ENCODE data around the gene GLUL. TPM values are rescaled to one million over a fixed set of nuclear protein-coding genes. Genes with fewer than 3 reads are reported as not detected.

The GLUL gene
- polyA plus RNA-seq, 2 of the 4 experiments (the other 2 are of a cell fraction), result 26.9 to 33.0 TPM

DNA sequence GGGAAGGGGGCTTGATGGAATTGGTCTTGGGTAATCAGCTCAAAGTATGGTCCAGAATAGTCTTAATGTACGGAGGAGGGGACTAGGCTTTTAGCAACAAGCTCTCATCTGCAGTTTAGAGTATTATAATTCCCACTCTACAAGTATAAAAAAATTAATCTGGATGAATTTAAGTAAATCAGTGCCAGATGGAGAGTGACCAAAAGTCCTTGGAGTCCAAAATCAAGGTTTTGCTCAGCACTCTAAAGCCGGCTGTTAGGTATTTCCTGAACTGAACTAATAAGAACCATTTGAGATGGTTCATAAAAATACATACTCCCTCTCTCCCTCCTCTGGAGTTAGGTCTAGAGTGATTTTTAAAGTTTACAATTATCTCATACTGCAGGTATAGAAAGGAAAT lies 23.7 kb downstream of the GLUL start:
- no peak for TF ChIP-seq USF2 (IDR thresholded peaks at IDR 0.05)
- TF ChIP-seq TFCP2L1 (CRISPR knock-in tag; IDR thresholded peaks at IDR 0.05), result no peak
- no peak for TF ChIP-seq ZC3H11A (IDR thresholded peaks at IDR 0.05)
- TF ChIP-seq NPAS2 (CRISPR knock-in tag; IDR thresholded peaks at IDR 0.05; ENCODE audit: borderline replicate concordance), result no peak
- no peak for TF ChIP-seq BHLHE40 (IDR thresholded peaks at IDR 0.05; ENCODE audit: low read depth, low read length)
- no peak for TF ChIP-seq SREBF2 (IDR thresholded peaks at IDR 0.05)
- TF ChIP-seq RARB (CRISPR knock-in tag; IDR thresholded peaks at IDR 0.05), result no peak
- H3K4me2 ChIP-seq, result no peak overlapping the region
- no peak for DNase-seq (ENCODE audit: low read depth in 1 of 2, low spot score in 1 of 2)
- H3K4me3 ChIP-seq, result no peak overlapping the region
- WGBS (ENCODE audit: missing lambda C conversion rate), result 63% methylated on average over 2 of the region's 2 CpGs
- no peak overlapping the region for H3K27ac ChIP-seq
- no peaks in the 10 kb centered on the region for H3K9me3 ChIP-seq
- no peaks in the 10 kb centered on the region for H3K4me1 ChIP-seq
- ChIA-PET POLR2A (no interaction called here), CTCF (interaction anchor here (1.4 kb wide), 1 partner anchor 225 kb away, joined by 5 read pairs; no protein-coding TSS in a partner anchor)
- no peak for ATAC-seq
- FAIRE-seq, result no peak

GRCh38 chr1:182366596-182366995 lies 25.0 kb downstream of the GLUL start:
- TF ChIP-seq CEBPB (IDR thresholded peaks at IDR 0.05) (no peak), ZC3H11A (IDR thresholded peaks at IDR 0.05) (no peak), KDM1A (IDR thresholded peaks at IDR 0.05; ENCODE audit: low read depth) (no peak)
- Histone ChIP-seq H3K4me3 (no peak overlapping the region), H3K27ac (no peak overlapping the region), H3K9me3 (no peaks in the 10 kb centered on the region), H3K4me2 (no peak overlapping the region), H3K4me1 (no peaks in the 10 kb centered on the region)
- ATAC-seq, result no peak
- FAIRE-seq, result no peak
- DNase-seq (ENCODE audit: low read depth in 1 of 2, low spot score in 1 of 2), result no peak
- 20% methylated on average over 2 of the region's 2 CpGs for WGBS (ENCODE audit: missing lambda C conversion rate)
- POLR2A ChIA-PET, result no interaction called here
- CTCF ChIA-PET, result interaction anchor here (1.4 kb wide), 1 partner anchor 223 kb away, joined by 5 read pairs; no protein-coding TSS in a partner anchor

GRCh38 chr1:182359645-182360044 lies 31.9 kb downstream of the GLUL start:
- no peak for TF ChIP-seq EHMT2 (IDR thresholded peaks at IDR 0.05; ENCODE audit: low read depth)
- no peak for TF ChIP-seq ZSCAN20 (CRISPR knock-in tag; IDR thresholded peaks at IDR 0.05)
- TF ChIP-seq USF2 (IDR thresholded peaks at IDR 0.05), result no peak
- TF ChIP-seq SREBF2 (IDR thresholded peaks at IDR 0.05), result no peak
- no peak for TF ChIP-seq BHLHE40 (IDR thresholded peaks at IDR 0.05; ENCODE audit: low read depth, low read length)
- TF ChIP-seq, protein P1, sequence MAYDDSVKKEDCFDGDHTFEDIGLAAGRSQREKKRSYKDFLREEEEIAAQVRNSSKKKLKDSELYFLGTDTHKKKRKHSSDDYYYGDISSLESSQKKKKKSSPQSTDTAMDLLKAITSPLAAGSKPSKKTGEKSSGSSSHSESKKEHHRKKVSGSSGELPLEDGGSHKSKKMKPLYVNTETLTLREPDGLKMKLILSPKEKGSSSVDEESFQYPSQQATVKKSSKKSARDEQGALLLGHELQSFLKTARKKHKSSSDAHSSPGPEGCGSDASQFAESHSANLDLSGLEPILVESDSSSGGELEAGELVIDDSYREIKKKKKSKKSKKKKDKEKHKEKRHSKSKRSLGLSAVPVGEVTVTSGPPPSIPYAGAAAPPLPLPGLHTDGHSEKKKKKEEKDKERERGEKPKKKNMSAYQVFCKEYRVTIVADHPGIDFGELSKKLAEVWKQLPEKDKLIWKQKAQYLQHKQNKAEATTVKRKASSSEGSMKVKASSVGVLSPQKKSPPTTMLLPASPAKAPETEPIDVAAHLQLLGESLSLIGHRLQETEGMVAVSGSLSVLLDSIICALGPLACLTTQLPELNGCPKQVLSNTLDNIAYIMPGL (CRISPR knock-in tag; IDR thresholded peaks at IDR 0.05; ENCODE audit: borderline replicate concordance), result no peak
- no peak for TF ChIP-seq NPAS2 (CRISPR knock-in tag; IDR thresholded peaks at IDR 0.05; ENCODE audit: borderline replicate concordance)
- TF ChIP-seq TFCP2L1 (CRISPR knock-in tag; IDR thresholded peaks at IDR 0.05), result no peak
- no peak for TF ChIP-seq NFE2L2 (conservative IDR thresholded peaks at IDR 0.05; ENCODE audit: low read length)
- TF ChIP-seq TP53 (CRISPR knock-in tag; IDR thresholded peaks at IDR 0.05), result no peak
- TF ChIP-seq CBX2 (IDR thresholded peaks at IDR 0.05; ENCODE audit: borderline replicate concordance, low read depth), result no peak
- no peak for TF ChIP-seq HOXB5 (CRISPR knock-in tag; IDR thresholded peaks at IDR 0.05)
- TF ChIP-seq, protein P2, sequence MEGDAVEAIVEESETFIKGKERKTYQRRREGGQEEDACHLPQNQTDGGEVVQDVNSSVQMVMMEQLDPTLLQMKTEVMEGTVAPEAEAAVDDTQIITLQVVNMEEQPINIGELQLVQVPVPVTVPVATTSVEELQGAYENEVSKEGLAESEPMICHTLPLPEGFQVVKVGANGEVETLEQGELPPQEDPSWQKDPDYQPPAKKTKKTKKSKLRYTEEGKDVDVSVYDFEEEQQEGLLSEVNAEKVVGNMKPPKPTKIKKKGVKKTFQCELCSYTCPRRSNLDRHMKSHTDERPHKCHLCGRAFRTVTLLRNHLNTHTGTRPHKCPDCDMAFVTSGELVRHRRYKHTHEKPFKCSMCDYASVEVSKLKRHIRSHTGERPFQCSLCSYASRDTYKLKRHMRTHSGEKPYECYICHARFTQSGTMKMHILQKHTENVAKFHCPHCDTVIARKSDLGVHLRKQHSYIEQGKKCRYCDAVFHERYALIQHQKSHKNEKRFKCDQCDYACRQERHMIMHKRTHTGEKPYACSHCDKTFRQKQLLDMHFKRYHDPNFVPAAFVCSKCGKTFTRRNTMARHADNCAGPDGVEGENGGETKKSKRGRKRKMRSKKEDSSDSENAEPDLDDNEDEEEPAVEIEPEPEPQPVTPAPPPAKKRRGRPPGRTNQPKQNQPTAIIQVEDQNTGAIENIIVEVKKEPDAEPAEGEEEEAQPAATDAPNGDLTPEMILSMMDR (IDR thresholded peaks at IDR 0.05), result no peak
- no peak for TF ChIP-seq SMC3 (IDR thresholded peaks at IDR 0.05)
- Histone ChIP-seq H3K9me3 (no peaks in the 10 kb centered on the region), H3K4me3 (no peak overlapping the region), H3K4me2 (no peak overlapping the region), H3K27ac (no peak overlapping the region), H3K4me1 (no peaks in the 10 kb centered on the region)
- no peak for ATAC-seq
- no peak for DNase-seq (ENCODE audit: low read depth in 1 of 2, low spot score in 1 of 2)
- 49% methylated on average over 7 of the region's 7 CpGs for WGBS (ENCODE audit: missing lambda C conversion rate)
- CTCF ChIA-PET, result no interaction called here
- POLR2A ChIA-PET, result no interaction called here
- FAIRE-seq, result no peak
